Choroid plexus epithelial cell (primary cell): Measurements from ENCODE around the gene TREML2.

Source experiments
- DNase-seq: peaks from one replicate; pipeline ENCODE4 v3.0.0-alpha.2; 2010; ENCODE audit warnings: low read depth
- H3K4me3 ChIP-seq: 2 replicates; pipeline ENCODE4 v1.5.1; 2011; ENCODE audit warnings: low read depth, mild to moderate bottlenecking, control low read depth, low read length, moderate library complexity
- TF ChIP-seq, protein P1 (sequence below): conservative IDR thresholded peaks from 2 replicates; pipeline ENCODE4 v1.5.1; 2011; ENCODE audit warnings: low read depth, mild to moderate bottlenecking, control low read depth, inconsistent platforms, low read length, moderate library complexity

The TREML2 gene

DNA sequence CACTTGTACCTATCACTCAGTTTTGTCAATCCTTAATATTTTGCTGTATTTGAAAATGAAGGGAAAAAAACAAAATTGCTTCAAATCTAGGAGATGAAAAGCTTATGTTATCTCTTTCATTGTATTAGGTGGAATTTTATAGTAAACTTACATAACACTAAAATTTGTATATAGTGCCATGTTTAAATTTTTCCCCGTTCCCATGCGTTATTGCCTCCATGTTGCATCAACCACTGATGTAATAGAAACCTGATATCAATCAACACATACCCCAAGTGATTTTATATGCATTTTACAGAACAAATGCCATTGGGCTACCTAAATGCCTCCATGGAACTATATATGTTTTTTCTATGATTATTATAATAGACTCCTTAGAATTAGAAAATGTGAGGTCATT, 23.3 kb downstream of the TREML2 start:
- TF ChIP-seq, protein P1, sequence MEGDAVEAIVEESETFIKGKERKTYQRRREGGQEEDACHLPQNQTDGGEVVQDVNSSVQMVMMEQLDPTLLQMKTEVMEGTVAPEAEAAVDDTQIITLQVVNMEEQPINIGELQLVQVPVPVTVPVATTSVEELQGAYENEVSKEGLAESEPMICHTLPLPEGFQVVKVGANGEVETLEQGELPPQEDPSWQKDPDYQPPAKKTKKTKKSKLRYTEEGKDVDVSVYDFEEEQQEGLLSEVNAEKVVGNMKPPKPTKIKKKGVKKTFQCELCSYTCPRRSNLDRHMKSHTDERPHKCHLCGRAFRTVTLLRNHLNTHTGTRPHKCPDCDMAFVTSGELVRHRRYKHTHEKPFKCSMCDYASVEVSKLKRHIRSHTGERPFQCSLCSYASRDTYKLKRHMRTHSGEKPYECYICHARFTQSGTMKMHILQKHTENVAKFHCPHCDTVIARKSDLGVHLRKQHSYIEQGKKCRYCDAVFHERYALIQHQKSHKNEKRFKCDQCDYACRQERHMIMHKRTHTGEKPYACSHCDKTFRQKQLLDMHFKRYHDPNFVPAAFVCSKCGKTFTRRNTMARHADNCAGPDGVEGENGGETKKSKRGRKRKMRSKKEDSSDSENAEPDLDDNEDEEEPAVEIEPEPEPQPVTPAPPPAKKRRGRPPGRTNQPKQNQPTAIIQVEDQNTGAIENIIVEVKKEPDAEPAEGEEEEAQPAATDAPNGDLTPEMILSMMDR, result no peak
- no peak for DNase-seq

DNA sequence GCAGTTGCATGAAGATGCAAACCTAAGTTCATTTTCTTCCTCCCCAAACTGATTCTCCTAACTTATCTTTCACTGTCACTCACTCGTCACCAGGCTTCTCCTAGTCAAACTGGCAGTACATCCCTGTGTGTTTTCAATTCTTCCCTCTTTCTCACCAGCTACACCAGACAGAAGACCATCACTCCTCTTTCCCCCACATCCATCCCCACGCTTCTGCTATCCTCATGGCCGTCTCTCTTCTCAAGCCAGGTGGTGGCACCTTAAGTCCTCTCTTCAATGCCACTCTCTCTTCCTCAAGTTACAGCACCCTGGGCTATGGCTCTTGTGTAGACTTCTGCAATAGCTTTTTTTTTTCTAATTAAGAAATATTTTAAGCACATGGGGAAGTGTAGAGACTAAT, 23.7 kb downstream of the TREML2 start:
- no peak overlapping the region for H3K4me3 ChIP-seq
- no peak for DNase-seq
- TF ChIP-seq, protein P1, result no peak

More for the DNA sequence above, 23.3 kb downstream of the TREML2 start:
- H3K4me3 ChIP-seq, result no peak overlapping the region

DNA sequence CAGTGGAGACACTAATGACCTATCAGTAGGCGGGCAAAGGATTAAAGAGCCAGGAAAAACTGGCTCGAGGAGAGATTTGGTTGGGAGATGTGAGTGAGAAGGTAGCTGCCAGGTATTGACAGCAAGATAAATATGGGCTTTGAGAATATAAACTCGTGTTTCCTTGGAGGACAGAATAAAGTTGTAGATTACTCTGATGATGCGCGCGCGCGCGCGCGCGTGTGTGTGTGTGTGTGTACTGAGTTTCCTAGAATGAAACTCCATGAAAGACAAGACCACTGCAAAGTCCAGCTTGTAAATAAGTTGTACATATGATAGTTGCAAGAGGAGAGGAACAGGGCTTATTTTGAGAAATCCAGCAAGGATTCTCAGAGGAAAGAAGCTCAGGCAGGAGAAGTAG, 24.8 kb downstream of the TREML2 start:
- H3K4me3 ChIP-seq, result no peak overlapping the region
- TF ChIP-seq, protein P1, result no peak
- DNase-seq, result no peak

DNA sequence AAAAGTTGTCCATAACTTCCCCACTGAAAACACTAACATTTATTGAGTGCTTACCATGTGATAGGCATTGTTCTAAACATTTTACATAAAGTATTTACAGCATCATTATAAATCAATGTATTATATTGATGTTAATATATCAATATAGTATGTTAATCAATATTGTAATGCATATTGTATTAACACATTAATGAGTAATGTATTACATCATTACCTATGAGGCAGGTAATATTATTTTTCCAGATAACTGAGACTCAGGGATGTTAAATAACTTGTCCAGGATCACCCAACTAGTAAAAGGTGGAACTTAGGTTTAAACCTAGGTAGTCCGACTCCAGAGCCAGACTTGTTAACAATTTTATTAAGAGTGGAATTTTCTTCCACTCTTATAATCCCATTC, 25.9 kb downstream of the TREML2 start:
- TF ChIP-seq, protein P1, result no peak

DNA sequence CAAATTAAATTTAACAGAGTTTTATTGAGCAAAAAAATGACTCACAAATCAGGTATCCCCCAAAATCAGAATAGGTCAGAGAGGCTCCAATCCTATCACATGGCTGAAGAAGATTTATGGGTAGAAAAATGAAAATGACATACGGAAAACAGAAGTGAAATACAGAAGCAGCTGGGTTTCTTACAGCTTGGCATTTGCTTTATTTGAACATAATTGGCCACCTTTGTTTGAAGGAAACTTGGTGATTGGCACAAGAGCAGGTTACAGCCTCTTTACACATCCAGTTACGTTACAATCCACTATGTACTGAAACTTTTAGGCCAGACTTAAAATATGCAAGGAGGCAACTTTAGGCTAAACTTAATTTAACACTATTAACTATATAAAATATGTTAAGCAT, 26.3 kb downstream of the TREML2 start:
- no peak for DNase-seq
- H3K4me3 ChIP-seq, result no peak overlapping the region
- TF ChIP-seq, protein P1, result no peak

More for the DNA sequence above, 25.9 kb downstream of the TREML2 start:
- no peak for DNase-seq
- no peak overlapping the region for H3K4me3 ChIP-seq

DNA sequence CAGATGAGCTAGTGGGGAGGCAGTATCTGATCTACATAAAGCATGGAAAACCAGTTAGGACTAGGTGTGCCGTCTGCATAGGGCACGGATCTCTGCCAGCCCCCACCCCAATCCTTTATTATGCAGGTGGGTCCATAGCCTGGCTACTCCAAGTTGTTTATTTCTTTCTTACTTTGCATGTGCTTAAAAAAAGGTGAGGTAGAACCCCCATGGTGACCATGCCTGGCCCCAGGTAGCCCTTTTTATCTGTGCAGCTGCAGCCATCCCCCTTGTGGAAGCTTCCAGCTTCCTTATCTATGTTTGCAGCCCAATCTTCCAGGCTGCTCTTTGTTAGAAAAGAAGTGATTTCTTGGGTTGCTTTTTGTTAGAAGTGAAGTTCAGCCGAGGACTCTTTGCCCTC, 29.0 kb downstream of the TREML2 start:
- TF ChIP-seq, protein P1, result no peak
- H3K4me3 ChIP-seq, result no peak overlapping the region
- no peak for DNase-seq

DNA sequence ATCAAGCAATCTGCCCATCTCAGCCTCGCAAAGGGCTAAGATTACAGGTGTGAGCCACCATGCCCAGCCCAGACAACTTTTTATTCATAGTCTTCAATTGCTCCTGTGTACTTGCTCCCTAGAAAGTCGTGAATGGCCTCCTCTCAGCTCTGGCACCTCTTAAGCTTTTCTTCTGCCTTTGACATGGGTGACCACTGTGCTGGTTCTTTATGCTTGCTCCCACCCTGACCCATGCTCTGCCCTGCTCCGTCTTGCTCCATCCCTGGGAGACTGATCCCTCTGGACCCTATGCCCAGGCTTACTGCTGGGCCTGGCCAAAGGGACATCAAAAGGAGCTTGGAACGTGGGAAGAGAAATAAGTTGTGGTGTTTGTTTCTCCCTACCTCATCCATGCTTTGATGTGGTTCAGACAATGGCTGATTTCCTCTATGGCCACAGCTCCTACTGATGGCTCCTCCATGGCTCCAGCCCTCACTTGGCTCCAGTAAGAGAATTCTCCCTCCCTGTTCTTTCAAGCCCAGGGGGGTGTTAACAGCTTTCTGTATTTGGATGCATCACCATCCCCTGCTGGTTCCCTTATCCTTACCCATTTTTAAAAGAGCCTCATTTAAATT, 30.3 kb downstream of the TREML2 start:
- TF ChIP-seq, protein P1, result no peak
- DNase-seq, result no peak
- H3K4me3 ChIP-seq, result no peak overlapping the region
